ENCODE data around the gene SCG3. TPM values are rescaled to one million over a fixed set of nuclear protein-coding genes. Genes with fewer than 3 reads are reported as not detected.

The SCG3 gene
- total RNA-seq, 3 donors from 2014 or later = 0.33 TPM; not detected in 2

DNA sequence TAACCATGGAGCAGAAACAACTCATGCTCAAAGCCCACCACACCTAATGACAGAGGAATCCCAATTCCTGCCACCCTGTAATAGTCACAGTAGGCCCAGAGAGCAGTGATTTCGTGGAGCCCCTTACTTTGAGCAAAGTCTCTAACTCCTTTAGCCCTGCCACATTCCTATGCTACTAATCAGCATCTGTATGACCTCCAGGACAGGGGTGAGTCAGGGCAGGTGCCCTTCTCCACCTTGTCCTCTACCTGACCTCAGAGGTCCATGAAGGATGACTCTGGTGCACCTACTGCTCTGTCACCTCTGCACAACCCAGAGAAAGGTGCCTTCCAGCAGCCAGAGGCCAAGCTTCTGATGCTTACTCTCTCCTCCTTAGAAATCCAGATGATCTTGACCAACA, 6.1 kb upstream of the SCG3 start:
- intact Hi-C loops (cut with DNase I; ENCODE audit: low total_unique reads) = no loop called here
- no peak for DNase-seq (ENCODE audit: low spot score in 2 of 2)

DNA sequence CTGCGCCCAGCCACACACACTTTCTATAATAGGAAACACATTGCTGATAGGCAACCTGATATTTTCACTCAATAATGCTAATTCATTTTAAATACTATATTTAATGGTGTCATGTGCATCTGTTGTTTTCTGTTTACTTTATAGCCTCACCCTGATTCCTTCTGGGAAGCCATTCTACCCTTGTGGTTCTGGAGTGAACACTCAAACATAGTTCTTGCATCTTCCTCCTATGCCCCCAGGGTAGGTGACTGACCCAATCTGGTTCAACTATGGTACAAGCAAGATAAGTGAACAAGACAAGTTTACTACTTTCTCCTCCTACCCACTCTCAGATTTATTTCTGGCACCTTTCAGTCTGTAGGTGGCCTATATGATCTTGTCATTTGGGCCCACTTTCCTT, 4.3 kb upstream of the SCG3 start:
- Histone ChIP-seq H3K4me1 (no peaks in the 10 kb centered on the region), H3K36me3 (no peaks in the 10 kb centered on the region), H3K4me3 (no peak overlapping the region), H3K9me3 (no peaks in the 10 kb centered on the region), H3K27ac (no peak overlapping the region), H3K27me3 (peaks cover 0 to 21% of the 10 kb centered on the region in 2 donors)
- TF ChIP-seq POLR2AphosphoS5 (IDR thresholded peaks at IDR 0.05) (no peak), POLR2A (IDR thresholded peaks at IDR 0.05) (no peak)
- TF ChIP-seq, protein P1, sequence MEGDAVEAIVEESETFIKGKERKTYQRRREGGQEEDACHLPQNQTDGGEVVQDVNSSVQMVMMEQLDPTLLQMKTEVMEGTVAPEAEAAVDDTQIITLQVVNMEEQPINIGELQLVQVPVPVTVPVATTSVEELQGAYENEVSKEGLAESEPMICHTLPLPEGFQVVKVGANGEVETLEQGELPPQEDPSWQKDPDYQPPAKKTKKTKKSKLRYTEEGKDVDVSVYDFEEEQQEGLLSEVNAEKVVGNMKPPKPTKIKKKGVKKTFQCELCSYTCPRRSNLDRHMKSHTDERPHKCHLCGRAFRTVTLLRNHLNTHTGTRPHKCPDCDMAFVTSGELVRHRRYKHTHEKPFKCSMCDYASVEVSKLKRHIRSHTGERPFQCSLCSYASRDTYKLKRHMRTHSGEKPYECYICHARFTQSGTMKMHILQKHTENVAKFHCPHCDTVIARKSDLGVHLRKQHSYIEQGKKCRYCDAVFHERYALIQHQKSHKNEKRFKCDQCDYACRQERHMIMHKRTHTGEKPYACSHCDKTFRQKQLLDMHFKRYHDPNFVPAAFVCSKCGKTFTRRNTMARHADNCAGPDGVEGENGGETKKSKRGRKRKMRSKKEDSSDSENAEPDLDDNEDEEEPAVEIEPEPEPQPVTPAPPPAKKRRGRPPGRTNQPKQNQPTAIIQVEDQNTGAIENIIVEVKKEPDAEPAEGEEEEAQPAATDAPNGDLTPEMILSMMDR (IDR thresholded peaks at IDR 0.05) = no peak
- intact Hi-C loops (cut with DNase I; ENCODE audit: low total_unique reads) = no loop called here
- no peak for DNase-seq (ENCODE audit: low spot score in 2 of 2)

More for the DNA sequence above, 6.1 kb upstream of the SCG3 start:
- Histone ChIP-seq H3K27ac (no peak overlapping the region), H3K9me3 (no peaks in the 10 kb centered on the region), H3K4me3 (no peak overlapping the region), H3K36me3 (no peaks in the 10 kb centered on the region), H3K4me1 (no peaks in the 10 kb centered on the region), H3K27me3 (peaks cover 0 to 5% of the 10 kb centered on the region in 2 donors)
- TF ChIP-seq, protein P1 (IDR thresholded peaks at IDR 0.05) = no peak
- TF ChIP-seq POLR2A (IDR thresholded peaks at IDR 0.05) (no peak), POLR2AphosphoS5 (IDR thresholded peaks at IDR 0.05) (no peak)

DNA sequence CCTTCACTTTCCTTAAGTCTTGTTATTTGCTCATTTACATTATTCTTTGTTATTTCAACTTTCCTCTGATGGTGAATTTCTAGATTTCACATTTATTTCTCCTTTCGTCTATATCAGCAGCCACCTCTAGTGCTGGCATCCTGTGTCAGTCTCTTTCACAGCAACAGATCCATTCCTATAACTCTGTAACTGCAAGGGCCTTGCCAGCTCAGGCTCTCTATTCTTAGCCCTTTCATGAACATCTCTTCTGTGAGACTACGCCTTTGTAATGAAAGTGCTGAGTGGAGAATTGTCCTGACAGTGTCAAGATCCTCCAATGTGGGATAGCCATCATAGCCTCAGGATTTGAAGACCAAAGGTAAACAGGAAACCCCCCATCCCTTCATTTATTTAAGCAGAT, 3.9 kb upstream of the SCG3 start:
- no peaks in the 10 kb centered on the region for H3K9me3 ChIP-seq
- H3K27ac ChIP-seq = no peak overlapping the region
- H3K27me3 ChIP-seq = peaks cover 0 to 21% of the 10 kb centered on the region in 2 donors
- intact Hi-C loops (cut with DNase I; ENCODE audit: low total_unique reads) = no loop called here
- no peaks in the 10 kb centered on the region for H3K36me3 ChIP-seq
- DNase-seq (ENCODE audit: low spot score in 2 of 2) = no peak
- no peaks in the 10 kb centered on the region for H3K4me1 ChIP-seq
- no peak for TF ChIP-seq POLR2AphosphoS5 (IDR thresholded peaks at IDR 0.05)
- no peak overlapping the region for H3K4me3 ChIP-seq

DNA sequence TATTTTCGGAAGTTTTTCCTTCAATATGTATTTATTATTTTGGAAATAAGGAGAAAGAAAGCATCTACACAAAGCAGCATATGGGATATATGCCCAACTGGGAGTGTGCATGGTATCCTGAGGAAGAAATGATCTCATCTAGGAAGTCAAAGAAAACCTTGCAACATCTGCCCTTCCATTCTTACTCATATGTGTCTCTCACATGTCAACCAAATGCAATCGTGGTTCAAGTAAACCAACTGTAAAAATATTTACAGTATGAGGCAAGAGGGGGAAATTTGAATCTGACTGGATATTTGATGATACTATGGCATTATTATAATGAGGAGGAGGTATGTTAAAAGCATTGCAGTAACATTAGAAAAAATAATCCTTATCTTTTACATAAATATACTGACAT, 3.2 kb upstream of the SCG3 start:
- TF ChIP-seq, protein P1 (IDR thresholded peaks at IDR 0.05) = no peak
- TF ChIP-seq POLR2A (IDR thresholded peaks at IDR 0.05) (no peak), POLR2AphosphoS5 (IDR thresholded peaks at IDR 0.05) (no peak)
- no peaks in the 10 kb centered on the region for H3K36me3 ChIP-seq
- no peak overlapping the region for H3K27ac ChIP-seq
- intact Hi-C loops (cut with DNase I; ENCODE audit: low total_unique reads) = no loop called here
- H3K4me3 ChIP-seq = no peak overlapping the region
- no peaks in the 10 kb centered on the region for H3K4me1 ChIP-seq
- no peak for DNase-seq (ENCODE audit: low spot score in 2 of 2)
- H3K9me3 ChIP-seq = no peaks in the 10 kb centered on the region
- peaks cover 0 to 24% of the 10 kb centered on the region in 2 donors for H3K27me3 ChIP-seq

DNA sequence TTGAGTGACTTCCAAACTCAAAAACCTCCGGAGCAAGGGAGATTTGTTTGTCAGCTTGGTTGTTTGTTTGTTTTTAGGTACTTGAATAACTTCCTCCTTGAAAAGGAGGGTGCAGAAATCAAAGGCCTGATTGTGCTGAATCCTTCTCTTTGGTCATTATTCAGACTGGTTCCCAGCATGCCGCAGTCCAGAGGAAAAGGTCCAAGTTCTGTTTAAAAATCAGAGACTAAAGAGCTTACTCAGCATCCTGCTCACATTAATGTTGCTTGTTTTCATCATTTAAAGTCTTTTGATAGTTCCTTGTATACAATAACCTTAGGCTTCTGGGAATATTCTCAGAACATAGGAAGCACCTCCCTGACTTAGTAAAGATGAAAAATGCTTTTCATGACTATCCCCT, 982 bp upstream of the SCG3 start:
- H3K9me3 ChIP-seq = no peaks in the 10 kb centered on the region
- intact Hi-C loops (cut with DNase I; ENCODE audit: low total_unique reads) = no loop called here
- peaks cover 0 to 26% of the 10 kb centered on the region in 2 donors for H3K27me3 ChIP-seq
- no peak overlapping the region for H3K27ac ChIP-seq
- H3K4me1 ChIP-seq = no peaks in the 10 kb centered on the region
- H3K4me3 ChIP-seq = no peak overlapping the region
- TF ChIP-seq POLR2AphosphoS5 (IDR thresholded peaks at IDR 0.05) = no peak
- TF ChIP-seq, protein P1 (IDR thresholded peaks at IDR 0.05) = no peak
- no peak for TF ChIP-seq POLR2A (IDR thresholded peaks at IDR 0.05)
- H3K36me3 ChIP-seq = no peaks in the 10 kb centered on the region
- DNase-seq (ENCODE audit: low spot score in 2 of 2) = no peak

DNA sequence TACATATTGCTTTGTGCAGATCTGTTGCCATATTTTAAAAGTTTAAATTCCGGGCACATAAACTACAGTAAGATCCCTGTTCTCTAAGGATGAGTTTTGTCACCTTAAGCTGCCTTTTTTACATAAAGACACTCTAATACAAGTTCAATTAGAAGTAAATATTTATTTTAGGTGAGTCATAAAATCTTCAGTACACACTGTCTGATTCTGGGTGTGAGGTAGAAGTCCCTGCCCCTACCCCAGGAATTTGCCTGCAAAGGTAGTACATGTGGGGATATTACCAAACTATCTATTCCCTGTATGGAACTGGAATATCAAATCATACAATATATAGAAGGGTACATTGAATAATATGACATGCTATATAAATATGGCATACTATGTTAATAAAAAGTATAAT, 6.3 kb downstream of the SCG3 start:
- no peak for DNase-seq (ENCODE audit: low spot score in 2 of 2)
- Histone ChIP-seq H3K9me3 (no peaks in the 10 kb centered on the region), H3K27ac (no peak overlapping the region), H3K36me3 (no peaks in the 10 kb centered on the region), H3K4me3 (no peak overlapping the region), H3K27me3 (peaks cover 0 to 16% of the 10 kb centered on the region in 2 donors), H3K4me1 (no peaks in the 10 kb centered on the region)
- intact Hi-C loops (cut with DNase I; ENCODE audit: low total_unique reads) = no loop called here
- TF ChIP-seq, protein P1 (IDR thresholded peaks at IDR 0.05) = no peak
- no peak for TF ChIP-seq POLR2A (IDR thresholded peaks at IDR 0.05)
- no peak for TF ChIP-seq POLR2AphosphoS5 (IDR thresholded peaks at IDR 0.05)
